ENCODE data around the gene RFT1. TPM values are rescaled to one million over a fixed set of nuclear protein-coding genes. Genes with fewer than 3 reads are reported as not detected.

RFT1 gene
- total and polyA plus RNA-seq, 2 donors (not counting 3 experiments of a cell fraction or from before 2014, with no cell fraction given): 29.8 to 39.9 TPM

GRCh38 chr3:53149699-53150098 lies 19.5 kb upstream of the RFT1 start:
- H3K4me1 ChIP-seq (ENCODE audit: control insufficient read depth, extremely low read depth, insufficient read depth, low read length): no peaks in the 10 kb centered on the region
- no peaks in the 10 kb centered on the region for H3K9me1 ChIP-seq (replicated peaks; ENCODE audit: control insufficient read depth, extremely low read depth, insufficient read depth, low read length)
- dilution Hi-C loops (cut with MboI; ENCODE audit: extremely low pct_ligation_motif_present, low sequenced_read_pairs): no loop called here
- no peak for DNase-seq (ENCODE audit: low read depth, low spot score)
- TF ChIP-seq MYC (IDR thresholded peaks at IDR 0.05; ENCODE audit: low read depth, low read length) (no peak), GATA2 (IDR thresholded peaks at IDR 0.05; ENCODE audit: insufficient read depth, insufficient read length, low read depth, low read length) (no peak), JUN (IDR thresholded peaks at IDR 0.05; ENCODE audit: borderline replicate concordance, insufficient read depth, insufficient read length, low read depth) (no peak), MAX (IDR thresholded peaks at IDR 0.05; ENCODE audit: insufficient read depth, insufficient read length) (no peak), FOS (IDR thresholded peaks at IDR 0.05; ENCODE audit: borderline replicate concordance, insufficient read depth, low read length) (no peak), POLR2AphosphoS5 (IDR thresholded peaks at IDR 0.05; ENCODE audit: insufficient read depth, low read depth, low read length) (no peak), POLR2A (IDR thresholded peaks at IDR 0.05; ENCODE audit: low read depth, low read length) (no peak), EZH2 (IDR thresholded peaks at IDR 0.05; ENCODE audit: borderline replicate concordance, low read depth, low read length, severe bottlenecking) (no peak)
- TF ChIP-seq, protein P1, sequence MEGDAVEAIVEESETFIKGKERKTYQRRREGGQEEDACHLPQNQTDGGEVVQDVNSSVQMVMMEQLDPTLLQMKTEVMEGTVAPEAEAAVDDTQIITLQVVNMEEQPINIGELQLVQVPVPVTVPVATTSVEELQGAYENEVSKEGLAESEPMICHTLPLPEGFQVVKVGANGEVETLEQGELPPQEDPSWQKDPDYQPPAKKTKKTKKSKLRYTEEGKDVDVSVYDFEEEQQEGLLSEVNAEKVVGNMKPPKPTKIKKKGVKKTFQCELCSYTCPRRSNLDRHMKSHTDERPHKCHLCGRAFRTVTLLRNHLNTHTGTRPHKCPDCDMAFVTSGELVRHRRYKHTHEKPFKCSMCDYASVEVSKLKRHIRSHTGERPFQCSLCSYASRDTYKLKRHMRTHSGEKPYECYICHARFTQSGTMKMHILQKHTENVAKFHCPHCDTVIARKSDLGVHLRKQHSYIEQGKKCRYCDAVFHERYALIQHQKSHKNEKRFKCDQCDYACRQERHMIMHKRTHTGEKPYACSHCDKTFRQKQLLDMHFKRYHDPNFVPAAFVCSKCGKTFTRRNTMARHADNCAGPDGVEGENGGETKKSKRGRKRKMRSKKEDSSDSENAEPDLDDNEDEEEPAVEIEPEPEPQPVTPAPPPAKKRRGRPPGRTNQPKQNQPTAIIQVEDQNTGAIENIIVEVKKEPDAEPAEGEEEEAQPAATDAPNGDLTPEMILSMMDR (IDR thresholded peaks at IDR 0.05; ENCODE audit: extremely low read depth in 1 of 2, insufficient read depth in 1 of 2, low read depth in 1 of 2, low read length in 2 of 2): no peak
- H4K20me1 ChIP-seq (replicated peaks; ENCODE audit: control insufficient read depth, extremely low read depth, insufficient read depth, low read length): no peaks in the 10 kb centered on the region
- no peak overlapping the region for H3K27ac ChIP-seq (ENCODE audit: insufficient read depth, low read depth, low read length)
- H3K27me3 ChIP-seq (ENCODE audit: control insufficient read depth in 2 of 2, insufficient read depth in 2 of 2, low read length in 2 of 2): no peaks in the 10 kb centered on the region
- H3K79me2 ChIP-seq (ENCODE audit: control insufficient read depth, insufficient read depth, low read length): no peaks in the 10 kb centered on the region
- H3K4me2 ChIP-seq (ENCODE audit: insufficient read depth, low read length): no peak overlapping the region
- H3K9ac ChIP-seq (replicated peaks; ENCODE audit: extremely low read depth, insufficient read depth, low read length): no peak overlapping the region
- CTCF ChIA-PET: no interaction called here
- H3K36me3 ChIP-seq (ENCODE audit: control insufficient read depth in 2 of 2, extremely low read depth in 1 of 2, insufficient read depth in 2 of 2, low read length in 2 of 2): no peaks in the 10 kb centered on the region
- FAIRE-seq: no peak
- intact Hi-C loops (cut with micrococcal nuclease): no loop called here
- H2AFZ ChIP-seq (ENCODE audit: low read depth, low read length): no peak overlapping the region
- POLR2A ChIA-PET: no interaction called here
- no peak overlapping the region for H3K4me3 ChIP-seq (replicated peaks in 1 of 3; ENCODE audit: insufficient read depth in 1 of 3, low read depth in 1 of 3, low read length in 3 of 3)
- BruUV-seq (replicated peaks): no TSS peak
- H3K9me3 ChIP-seq (replicated peaks; ENCODE audit: control insufficient read depth, insufficient read depth, low read length): no peaks in the 10 kb centered on the region
